GM18520 (cell line): ENCODE measurements around the gene CDKN2AIPNL.

Experiments
- ATAC-seq: cut with Tn5 transposase; IDR thresholded peaks from one replicate; pipeline ENCODE4 v1.9.1; 2021; ENCODE audit not compliant: unreplicated experiment

Gene CDKN2AIPNL, protein sequence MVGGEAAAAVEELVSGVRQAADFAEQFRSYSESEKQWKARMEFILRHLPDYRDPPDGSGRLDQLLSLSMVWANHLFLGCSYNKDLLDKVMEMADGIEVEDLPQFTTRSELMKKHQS

DNA sequence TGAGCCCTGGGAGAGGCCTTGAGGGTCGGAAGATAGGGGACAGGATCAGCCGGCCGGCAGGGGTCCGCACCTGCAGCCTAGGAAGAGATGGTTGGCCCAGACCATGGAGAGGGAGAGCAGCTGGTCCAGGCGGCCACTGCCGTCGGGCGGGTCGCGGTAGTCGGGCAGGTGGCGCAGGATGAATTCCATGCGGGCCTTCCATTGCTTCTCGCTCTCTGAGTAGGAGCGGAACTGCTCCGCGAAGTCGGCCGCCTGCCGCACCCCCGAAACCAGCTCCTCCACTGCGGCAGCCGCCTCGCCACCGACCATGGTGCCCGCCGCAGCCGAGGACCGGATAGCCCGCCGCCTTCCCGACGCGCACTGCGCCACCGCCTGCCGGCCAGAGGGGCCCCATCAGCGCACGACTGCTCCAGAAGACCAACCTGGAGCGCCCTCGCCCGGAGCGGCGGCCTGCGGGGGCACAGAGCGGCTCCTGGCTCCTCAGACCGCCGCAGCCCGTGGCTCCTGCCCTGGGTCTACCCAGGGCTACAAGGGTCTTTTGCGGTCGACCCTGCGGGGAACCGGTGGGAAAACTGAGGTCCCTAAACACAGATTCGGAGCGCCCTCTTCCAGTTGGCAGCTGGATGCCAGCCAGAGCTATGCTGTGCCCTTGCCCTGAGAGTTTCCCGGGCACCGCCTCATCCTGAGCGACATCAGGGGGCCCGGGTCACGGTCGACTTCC, at the start of gene CDKN2AIPNL:
Gene CDKN2AIPNL (minus strand): TSS at position 336 of the 721 bp plus-strand sequence. CDS start 27 bp downstream, at position 309.
- peak; percentile 93 for ATAC-seq

GRCh38 chr5:134460551-134460950, 48.9 kb upstream of the CDKN2AIPNL start:
- ATAC-seq, result no peak

DNA sequence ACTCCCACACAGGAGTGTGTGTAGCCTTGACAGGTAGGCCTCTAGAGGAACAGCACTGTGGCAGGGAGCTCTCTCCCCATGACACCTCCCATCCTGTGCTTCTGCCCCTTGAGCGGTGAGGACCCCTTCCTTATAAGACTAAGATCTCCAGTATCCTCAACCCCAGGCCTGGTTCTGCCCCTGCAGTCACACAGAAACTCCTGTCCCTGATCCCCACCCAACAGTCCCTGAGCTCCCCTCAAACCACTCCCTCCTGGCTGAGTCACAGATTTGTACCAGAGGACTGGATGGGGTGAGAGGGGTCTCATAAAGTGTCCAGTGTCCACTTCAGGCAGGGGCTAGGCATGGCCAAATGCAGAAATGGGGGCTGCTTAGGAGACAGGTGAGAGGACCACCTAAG, 47.8 kb upstream of the CDKN2AIPNL start:
- ATAC-seq, result no peak

DNA sequence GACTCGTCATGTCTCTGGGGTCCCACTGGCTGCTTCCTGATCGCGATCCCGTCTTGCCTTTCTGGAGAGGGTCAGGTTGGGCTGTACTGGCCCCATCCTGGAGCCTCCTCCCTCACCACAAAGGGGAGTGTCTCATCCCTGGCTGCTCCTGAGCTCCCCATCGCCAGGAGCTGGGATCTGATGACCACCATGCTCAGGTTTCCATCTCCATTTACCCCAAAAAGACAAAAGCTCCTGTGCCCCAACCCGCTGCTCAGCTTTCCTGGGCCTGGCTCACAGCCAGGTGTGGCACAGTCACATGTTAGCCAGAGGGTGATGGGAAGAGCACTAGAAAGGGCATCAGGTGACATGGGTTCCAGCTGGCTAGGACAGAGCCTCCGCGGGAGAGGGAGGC, 47.3 kb upstream of the CDKN2AIPNL start:
- no peak for ATAC-seq

DNA sequence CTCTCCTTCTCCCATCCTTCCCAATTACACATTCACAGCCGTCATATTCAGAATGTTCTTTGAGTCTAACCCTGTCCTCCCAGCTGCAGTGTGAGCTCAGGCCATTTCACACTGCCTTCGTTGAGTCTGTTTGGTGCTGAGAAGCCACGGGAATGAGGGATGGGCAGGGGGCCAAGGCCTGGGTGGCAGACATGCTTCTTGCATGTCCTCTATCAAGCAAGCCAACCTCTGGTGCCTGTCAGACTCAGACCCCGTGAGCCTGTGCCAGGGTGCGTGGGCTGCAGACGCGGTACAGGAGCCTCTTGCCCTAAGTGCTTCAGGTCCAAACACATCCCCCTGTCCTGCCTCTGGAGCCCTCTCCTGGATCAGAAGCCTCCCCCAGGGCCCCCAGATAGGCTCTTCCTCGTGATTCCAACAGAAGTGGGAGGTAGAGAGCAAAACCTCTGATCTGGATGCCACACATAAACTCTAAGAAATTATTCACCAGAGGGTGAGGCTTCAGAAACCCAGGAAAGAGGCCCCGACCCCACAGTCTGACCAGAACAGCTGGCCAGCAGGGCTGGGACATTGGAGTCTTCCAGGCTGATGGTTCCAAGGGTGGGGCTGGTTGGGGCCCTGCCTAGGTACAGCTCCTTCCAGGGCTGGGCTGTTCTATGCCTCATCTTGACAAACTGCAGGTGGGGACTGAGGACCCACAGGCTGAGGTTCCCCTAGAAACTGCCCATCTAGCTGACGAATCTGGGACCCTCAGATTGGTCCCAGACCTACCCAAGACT, 46.7 kb upstream of the CDKN2AIPNL start:
- ATAC-seq, result no peak

GRCh38 chr5:134457801-134458200, 46.1 kb upstream of the CDKN2AIPNL start:
- no peak for ATAC-seq

GRCh38 chr5:134456825-134457224, 45.1 kb upstream of the CDKN2AIPNL start:
- ATAC-seq, result no peak

DNA sequence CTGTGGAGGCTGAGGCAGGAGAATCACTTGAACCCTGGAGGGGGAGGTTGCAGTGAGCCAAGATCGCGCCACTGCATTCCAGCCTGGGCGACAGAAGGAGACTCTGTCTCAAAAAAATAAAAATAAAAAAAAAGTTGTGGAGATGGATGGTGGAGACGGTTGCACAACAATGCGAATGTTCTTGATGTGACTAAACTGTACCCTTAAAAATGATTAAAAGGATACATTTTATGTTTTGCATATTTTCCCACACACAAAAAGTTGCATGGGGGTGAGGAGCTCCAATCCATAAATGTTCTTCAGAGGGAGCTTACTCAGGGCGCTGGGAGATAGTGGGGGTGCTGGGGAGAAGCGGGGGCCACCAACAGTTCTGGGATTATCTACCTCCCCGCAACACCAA, 43.8 kb upstream of the CDKN2AIPNL start:
- no peak for ATAC-seq

GRCh38 chr5:134453016-134453415, 41.3 kb upstream of the CDKN2AIPNL start:
- no peak for ATAC-seq

- ATAC-seq, result no peak
These were observed 40.3 kb upstream of the CDKN2AIPNL start for GRCh38 chr5:134451936-134452505.

DNA sequence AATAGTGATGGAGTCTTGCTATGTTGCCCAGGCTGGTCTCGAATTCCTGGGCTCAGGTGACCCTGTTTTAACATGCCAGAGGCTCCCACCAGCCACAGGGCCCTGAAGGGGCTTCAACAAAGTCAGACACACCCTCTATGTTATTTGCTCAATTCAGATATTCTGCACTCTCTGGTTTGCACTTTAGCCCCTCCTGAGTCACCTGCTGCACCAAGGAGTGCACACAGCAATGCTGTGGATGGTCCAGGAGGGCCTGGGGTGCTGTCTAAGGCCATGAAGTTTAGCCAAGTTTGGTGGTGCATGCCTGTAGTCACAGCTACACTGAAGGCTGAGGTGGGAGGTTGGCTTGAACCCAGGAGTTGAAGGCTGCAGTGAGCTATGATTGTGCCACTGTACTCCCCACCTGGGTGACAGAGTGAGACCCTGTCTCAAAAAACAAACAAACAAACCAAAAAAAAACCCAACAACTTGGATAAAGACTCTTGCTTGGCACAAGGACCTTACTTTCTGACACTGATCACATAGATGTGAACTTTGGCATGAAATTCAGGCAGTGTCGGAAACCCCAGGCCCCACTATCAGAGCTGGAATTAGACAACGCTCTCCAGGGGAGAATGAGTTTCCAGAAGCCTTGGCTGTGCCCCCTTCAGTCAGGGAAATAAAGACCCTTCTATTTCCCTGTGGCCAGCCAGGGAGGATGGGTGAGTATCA, 39.7 kb upstream of the CDKN2AIPNL start:
- no peak for ATAC-seq

DNA sequence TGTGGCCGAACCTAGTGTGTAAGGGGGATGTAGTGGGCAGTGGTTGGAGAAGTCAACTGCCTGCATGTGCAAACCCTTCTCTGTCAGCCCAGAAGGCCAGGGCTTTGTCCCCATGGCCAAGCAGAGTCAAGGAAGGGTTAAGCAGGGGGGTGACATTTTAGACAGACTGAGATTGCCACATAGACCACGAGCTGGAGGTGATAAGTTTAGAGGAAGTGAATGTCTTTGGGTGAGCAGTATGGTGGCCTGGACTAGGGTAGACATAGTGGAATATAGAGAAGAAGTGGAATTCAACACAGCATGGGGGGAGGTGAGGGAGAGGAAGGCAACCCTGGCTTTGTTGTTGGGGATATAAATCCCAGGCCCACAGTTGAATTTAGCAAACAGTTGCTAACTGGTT, 38.7 kb upstream of the CDKN2AIPNL start:
- ATAC-seq, result no peak

- no peak for ATAC-seq
These were observed 37.5 kb upstream of the CDKN2AIPNL start for GRCh38 chr5:134449167-134449566.

DNA sequence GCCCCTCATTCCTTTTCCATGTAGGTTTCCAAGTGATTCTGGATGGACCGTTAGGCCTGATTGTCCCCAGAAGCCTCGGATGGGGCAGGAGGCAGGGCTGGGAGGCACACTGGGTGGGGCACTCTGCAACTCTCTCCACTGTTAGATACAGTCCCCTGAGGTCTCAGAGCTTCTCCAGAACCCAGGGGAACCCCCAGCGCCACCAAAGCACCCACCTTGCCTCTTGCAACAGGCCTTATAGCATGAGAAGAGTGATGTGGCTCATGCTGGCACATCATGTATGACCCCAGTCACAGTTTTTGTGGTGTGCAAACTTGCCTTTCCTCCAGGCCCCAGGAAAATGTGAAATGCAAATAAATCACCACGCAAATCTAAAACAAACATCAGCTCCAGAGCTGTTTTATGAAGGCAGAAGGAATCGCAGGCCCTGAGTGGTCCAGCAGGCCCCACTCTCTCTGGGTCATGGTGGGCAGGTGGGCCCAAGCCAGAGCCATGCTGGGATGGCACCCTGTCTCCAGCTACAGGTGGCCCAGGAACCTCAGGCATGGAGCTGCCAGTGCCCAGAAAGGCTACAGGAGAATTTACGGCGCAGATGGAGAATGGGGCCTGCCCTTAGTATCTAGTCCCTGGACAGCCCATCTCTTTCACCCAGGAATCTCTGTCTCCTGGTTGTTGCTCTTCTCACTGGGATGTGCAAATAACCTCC, 36.3 kb upstream of the CDKN2AIPNL start:
- no peak for ATAC-seq

DNA sequence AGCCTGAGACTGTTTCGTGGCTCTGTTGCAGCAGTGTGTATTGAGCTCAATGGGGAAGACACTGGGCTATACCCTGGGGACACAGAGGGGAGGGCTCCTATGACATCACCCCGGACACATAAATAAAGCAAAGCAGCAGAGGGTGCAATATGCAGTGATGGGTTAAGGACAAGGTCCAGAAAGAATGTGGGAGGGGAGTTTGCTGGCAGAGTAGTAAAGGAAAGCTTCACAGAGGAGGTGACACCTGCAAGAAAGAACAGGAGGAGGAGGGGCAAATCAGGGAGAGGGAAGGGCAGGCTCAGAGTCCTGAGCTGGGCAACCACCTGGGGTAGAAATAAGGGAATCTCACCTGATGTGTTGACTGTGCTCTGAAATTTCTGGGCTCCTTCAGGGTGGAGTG, 35.3 kb upstream of the CDKN2AIPNL start:
- ATAC-seq, result no peak

- no peak for ATAC-seq
These were observed 34.5 kb upstream of the CDKN2AIPNL start for GRCh38 chr5:134445856-134446818.

DNA sequence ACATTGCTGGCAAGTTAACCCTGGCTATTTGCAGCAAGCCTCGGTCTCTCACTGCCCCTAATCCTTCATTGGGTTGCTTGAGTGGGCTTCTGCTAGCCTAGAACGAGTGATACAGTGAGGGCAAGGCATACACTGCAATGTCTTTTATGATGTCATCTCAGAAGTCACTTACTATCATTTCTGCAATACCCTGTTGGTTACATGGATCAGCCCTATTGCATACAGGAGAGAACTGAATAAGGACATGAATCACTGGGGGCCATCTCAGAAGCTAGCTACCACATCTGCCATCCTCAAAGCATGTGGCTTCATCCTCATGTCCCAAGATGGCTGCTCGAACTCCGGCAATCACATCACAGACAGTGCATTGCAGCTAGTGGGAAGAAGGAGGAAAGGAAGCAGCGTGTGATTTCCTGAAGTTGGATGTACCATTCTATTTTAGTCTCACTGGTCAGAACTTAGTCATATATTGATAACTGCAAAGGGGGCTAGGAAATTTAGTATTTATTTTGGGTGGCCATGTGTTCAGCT, 33.3 kb upstream of the CDKN2AIPNL start:
- ATAC-seq, result no peak

- no peak for ATAC-seq
These were observed 28.6 kb upstream of the CDKN2AIPNL start for GRCh38 chr5:134440201-134440755.

GRCh38 chr5:134439210-134439654, 27.6 kb upstream of the CDKN2AIPNL start:
- no peak for ATAC-seq
